ENCODE measurements around the gene DNAH17. TPM values are rescaled to one million over a fixed set of nuclear protein-coding genes. Genes with fewer than 3 reads are reported as not detected.

DNAH17 gene
- total and polyA plus RNA-seq, 2 of the 13 experiments (the other 11 are each of a cell fraction or from before 2014, with no cell fraction given): 0.86 to 1.6 TPM

- no peak for TF ChIP-seq AKNA (CRISPR knock-in tag; IDR thresholded peaks at IDR 0.05; ENCODE audit: borderline replicate concordance)
- TF ChIP-seq MTA1 (CRISPR knock-in tag; IDR thresholded peaks at IDR 0.05; ENCODE audit: borderline replicate concordance): no peak
- no peak for TF ChIP-seq ZBTB1 (CRISPR knock-in tag; IDR thresholded peaks at IDR 0.05; ENCODE audit: borderline replicate concordance)
- TF ChIP-seq TSC22D2 (CRISPR knock-in tag; IDR thresholded peaks at IDR 0.05; ENCODE audit: borderline replicate concordance): 0 out of 2 replicates have a peak, but pooled peaks have one; percentile 33
- no peak for TF ChIP-seq ETS1 (CRISPR knock-in tag; IDR thresholded peaks at IDR 0.05)
- TF ChIP-seq ZBTB25 (CRISPR knock-in tag; IDR thresholded peaks at IDR 0.05): no peak
- TF ChIP-seq ZNF296 (CRISPR knock-in tag; conservative IDR thresholded peaks at IDR 0.05): no peak
- no peak for TF ChIP-seq ZFYVE20 (CRISPR knock-in tag; IDR thresholded peaks at IDR 0.05; ENCODE audit: borderline replicate concordance, low read depth)
- no peak for TF ChIP-seq ZNF777 (CRISPR knock-in tag; IDR thresholded peaks at IDR 0.05)
- TF ChIP-seq MIER2 (CRISPR knock-in tag; IDR thresholded peaks at IDR 0.05): no peak
- no peak for TF ChIP-seq ZC3H4 (CRISPR knock-in tag; IDR thresholded peaks at IDR 0.05; ENCODE audit: borderline replicate concordance)
- no peak for TF ChIP-seq POLR2AphosphoS5 (IDR thresholded peaks at IDR 0.05; ENCODE audit: low read depth, low read length)
- no peak for TF ChIP-seq SP140L (CRISPR knock-in tag; IDR thresholded peaks at IDR 0.05; ENCODE audit: borderline replicate concordance)
- TF ChIP-seq ZNF546 (CRISPR knock-in tag; conservative IDR thresholded peaks at IDR 0.05): no peak
- TF ChIP-seq TCF7 (IDR thresholded peaks at IDR 0.05; ENCODE audit: low read depth): peak; percentile 56
- no peak for TF ChIP-seq ZNF776 (CRISPR knock-in tag; IDR thresholded peaks at IDR 0.05)
- no peak for TF ChIP-seq FOXA1 (IDR thresholded peaks at IDR 0.05)
- TF ChIP-seq FOXA1 (CRISPR knock-in tag; IDR thresholded peaks at IDR 0.05): peak; percentile 45; the same call in 1 of the 2 replicates
- no peak for TF ChIP-seq SRSF1 (optimal IDR thresholded peaks at IDR 0.05; ENCODE audit: low read depth, low read length)
- no peak for TF ChIP-seq ZNF556 (CRISPR knock-in tag; IDR thresholded peaks at IDR 0.05; ENCODE audit: borderline replicate concordance)
- TF ChIP-seq TCF7L2 (IDR thresholded peaks at IDR 0.05; ENCODE audit: low read depth, low read length): no peak
Measured at GRCh38 chr17:78396441-78397337, 180.5 kb downstream of the DNAH17 start (continued).

Measured in HepG2 (cell line).